Activated naive CD4-positive, alpha-beta T cell treated with anti-CD3 and anti-CD28 coated beads, Interleukin-2, amount 10 ng/mL, durations not matched to agents 7 days and 5 days (primary cell): ENCODE data around the gene UVSSA.
"Not testable (repeated sequence)": the region's sequence is repeated elsewhere in the genome, so short reads cannot be mapped to it uniquely, and the experiment has no call there.

Experiments used
- CTCF ChIA-PET: fragments of 350-600 bp; sonication (Branson Sonifier 250); formaldehyde crosslinking; loops from one replicate; lab custom pipeline; 2021; ENCODE audit warnings: antibody characterized with exemption; lab: Charles Lee
- DNase-seq: peaks from one replicate; pipeline ENCODE4 v3.0.0-alpha.2; 2020
- H3K27ac Mint-ChIP-seq: one replicate; pipeline ENCODE4 v1.8.0; 2021; ENCODE audit warnings: mild to moderate bottlenecking, moderate library complexity, mixed read lengths
- H3K27me3 Mint-ChIP-seq: one replicate; pipeline ENCODE4 v1.8.0; 2021; ENCODE audit warnings: mild to moderate bottlenecking, mixed read lengths
- H3K36me3 Mint-ChIP-seq: one replicate; pipeline ENCODE4 v1.8.0; 2021; ENCODE audit warnings: mixed read lengths
- H3K4me1 Mint-ChIP-seq: one replicate; pipeline ENCODE4 v1.8.0; 2021; ENCODE audit warnings: mixed read lengths
- H3K4me3 Mint-ChIP-seq: one replicate; pipeline ENCODE4 v1.8.0; 2021; ENCODE audit warnings: mild to moderate bottlenecking, moderate library complexity, mixed read lengths
- H3K9me3 Mint-ChIP-seq: one replicate; pipeline ENCODE4 v1.8.0; 2021; ENCODE audit warnings: mixed read lengths

UVSSA gene

GRCh38 chr4:1366371-1367229, 19.6 kb downstream of the UVSSA start:
- DNase-seq: no peak
- CTCF ChIA-PET: no interaction called here
- no peaks in the 10 kb centered on the region for H3K9me3 Mint-ChIP-seq
- no peak overlapping the region for H3K4me3 Mint-ChIP-seq
- no peaks in the 10 kb centered on the region for H3K27me3 Mint-ChIP-seq
- no peaks in the 10 kb centered on the region for H3K4me1 Mint-ChIP-seq
- no peak overlapping the region for H3K27ac Mint-ChIP-seq
- H3K36me3 Mint-ChIP-seq: no peaks in the 10 kb centered on the region

- no peaks in the 10 kb centered on the region for H3K4me1 Mint-ChIP-seq
- no peak overlapping the region for H3K27ac Mint-ChIP-seq
- no peaks in the 10 kb centered on the region for H3K27me3 Mint-ChIP-seq
- DNase-seq: no peak
- no peaks in the 10 kb centered on the region for H3K9me3 Mint-ChIP-seq
- no peak overlapping the region for H3K4me3 Mint-ChIP-seq
- CTCF ChIA-PET: no interaction called here
- H3K36me3 Mint-ChIP-seq: no peaks in the 10 kb centered on the region
Observed at GRCh38 chr4:1367230-1367935, 20.4 kb downstream of the UVSSA start.

- Mint-ChIP-seq H3K27me3 (no peaks in the 10 kb centered on the region), H3K27ac (no peak overlapping the region), H3K4me1 (no peaks in the 10 kb centered on the region), H3K36me3 (no peaks in the 10 kb centered on the region), H3K9me3 (no peaks in the 10 kb centered on the region), H3K4me3 (no peak overlapping the region)
- DNase-seq: no peak
- CTCF ChIA-PET: no interaction called here
Observed at GRCh38 chr4:1367936-1368289, 20.9 kb downstream of the UVSSA start.

GRCh38 chr4:1368421-1369090, 21.5 kb downstream of the UVSSA start:
- Mint-ChIP-seq H3K36me3 (no peaks in the 10 kb centered on the region), H3K4me1 (no peaks in the 10 kb centered on the region), H3K27ac (no peak overlapping the region), H3K4me3 (no peak overlapping the region), H3K9me3 (no peaks in the 10 kb centered on the region), H3K27me3 (no peaks in the 10 kb centered on the region)
- DNase-seq: no peak
- CTCF ChIA-PET: interaction anchor here (1.2 kb wide), 1 partner anchor 13 kb away, joined by 3 read pairs; no protein-coding TSS in a partner anchor

- Mint-ChIP-seq H3K36me3 (no peaks in the 10 kb centered on the region), H3K27me3 (no peaks in the 10 kb centered on the region), H3K9me3 (no peaks in the 10 kb centered on the region), H3K4me1 (no peaks in the 10 kb centered on the region), H3K4me3 (no peak overlapping the region), H3K27ac (no peak overlapping the region)
- DNase-seq: no peak
- CTCF ChIA-PET: interaction anchor here (1.2 kb wide), 1 partner anchor 13 kb away, joined by 3 read pairs; no protein-coding TSS in a partner anchor
Observed at GRCh38 chr4:1369091-1369450, 22.1 kb downstream of the UVSSA start.

- CTCF ChIA-PET: interaction anchor here (1.2 kb wide), 1 partner anchor 14 kb away, joined by 3 read pairs; no protein-coding TSS in a partner anchor
- H3K27ac Mint-ChIP-seq: no peak overlapping the region
- no peak for DNase-seq
- H3K4me3 Mint-ChIP-seq: no peak overlapping the region
- H3K36me3 Mint-ChIP-seq: no peaks in the 10 kb centered on the region
- no peaks in the 10 kb centered on the region for H3K9me3 Mint-ChIP-seq
- H3K4me1 Mint-ChIP-seq: no peaks in the 10 kb centered on the region
- H3K27me3 Mint-ChIP-seq: no peaks in the 10 kb centered on the region
Observed at GRCh38 chr4:1369479-1370079, 22.6 kb downstream of the UVSSA start.

GRCh38 chr4:1370321-1371124, 23.5 kb downstream of the UVSSA start:
- Mint-ChIP-seq H3K4me3 (no peak overlapping the region), H3K27me3 (no peaks in the 10 kb centered on the region), H3K36me3 (no peaks in the 10 kb centered on the region), H3K27ac (no peak overlapping the region), H3K9me3 (no peaks in the 10 kb centered on the region), H3K4me1 (no peaks in the 10 kb centered on the region)
- DNase-seq: no peak
- CTCF ChIA-PET: no interaction called here

GRCh38 chr4:1371176-1372165, 24.5 kb downstream of the UVSSA start:
- DNase-seq: no peak
- Mint-ChIP-seq H3K4me1 (no peaks in the 10 kb centered on the region), H3K9me3 (no peaks in the 10 kb centered on the region), H3K27me3 (no peaks in the 10 kb centered on the region), H3K36me3 (no peaks in the 10 kb centered on the region), H3K27ac (no peak overlapping the region), H3K4me3 (no peak overlapping the region)
- CTCF ChIA-PET: no interaction called here

- H3K27ac Mint-ChIP-seq, H3K27me3 Mint-ChIP-seq, H3K36me3 Mint-ChIP-seq, H3K4me3 Mint-ChIP-seq, H3K9me3 Mint-ChIP-seq, H3K4me1 Mint-ChIP-seq, DNase-seq, CTCF ChIA-PET: not testable (repeated sequence)
Observed at GRCh38 chr4:1372576-1372975, 25.6 kb downstream of the UVSSA start.

GRCh38 chr4:1373892-1374705, 27.1 kb downstream of the UVSSA start:
- Mint-ChIP-seq H3K4me1 (no peaks in the 10 kb centered on the region), H3K4me3 (no peak overlapping the region), H3K36me3 (no peaks in the 10 kb centered on the region), H3K27me3 (no peaks in the 10 kb centered on the region), H3K27ac (no peak overlapping the region), H3K9me3 (no peaks in the 10 kb centered on the region)
- no peak for DNase-seq
- CTCF ChIA-PET: no interaction called here

- H3K4me3 Mint-ChIP-seq: no peak overlapping the region
- H3K27me3 Mint-ChIP-seq: no peaks in the 10 kb centered on the region
- H3K36me3 Mint-ChIP-seq: no peaks in the 10 kb centered on the region
- CTCF ChIA-PET: no interaction called here
- DNase-seq: no peak
- no peaks in the 10 kb centered on the region for H3K9me3 Mint-ChIP-seq
- no peak overlapping the region for H3K27ac Mint-ChIP-seq
- H3K4me1 Mint-ChIP-seq: no peaks in the 10 kb centered on the region
Observed at GRCh38 chr4:1374706-1375045, 27.7 kb downstream of the UVSSA start.

- H3K27ac Mint-ChIP-seq: no peak overlapping the region
- H3K9me3 Mint-ChIP-seq: no peaks in the 10 kb centered on the region
- no peaks in the 10 kb centered on the region for H3K4me1 Mint-ChIP-seq
- no peak for DNase-seq
- no peaks in the 10 kb centered on the region for H3K27me3 Mint-ChIP-seq
- H3K36me3 Mint-ChIP-seq: no peaks in the 10 kb centered on the region
- CTCF ChIA-PET: no interaction called here
- no peak overlapping the region for H3K4me3 Mint-ChIP-seq
Observed at GRCh38 chr4:1375051-1375721, 28.2 kb downstream of the UVSSA start.
